A673 (cell line): ENCODE results near the gene PSMB11.

Experiments used
- CTCF ChIP-seq: fragments of 300-800, 200-600 bp; sonication (generic); conservative IDR thresholded peaks from 2 replicates; pipeline ENCODE4 v1.5.1; 2017; ENCODE audit warnings: low read depth, mild to moderate bottlenecking, antibody characterized with exemption, low read length, moderate library complexity, mixed read lengths
- EZH2 ChIP-seq: fragments of 200-600 bp; sonication (generic); IDR thresholded peaks from 2 replicates; pipeline ENCODE4 v1.6.1; 2017; ENCODE audit warnings: borderline replicate concordance, low read depth, mild to moderate bottlenecking, mixed read lengths, antibody characterized with exemption, low read length; ENCODE audit not compliant: poor library complexity, severe bottlenecking

- TF ChIP-seq CTCF = no peak
- no peak for TF ChIP-seq EZH2
These were observed 41.2 kb upstream of the PSMB11 start for GRCh38 chr14:23000860-23001259.
